ENCODE data around the gene PBRM1. TPM values are rescaled to one million over a fixed set of nuclear protein-coding genes. Genes with fewer than 3 reads are reported as not detected.

The PBRM1 gene
- total RNA-seq, 1 donor: 48.7 TPM

DNA sequence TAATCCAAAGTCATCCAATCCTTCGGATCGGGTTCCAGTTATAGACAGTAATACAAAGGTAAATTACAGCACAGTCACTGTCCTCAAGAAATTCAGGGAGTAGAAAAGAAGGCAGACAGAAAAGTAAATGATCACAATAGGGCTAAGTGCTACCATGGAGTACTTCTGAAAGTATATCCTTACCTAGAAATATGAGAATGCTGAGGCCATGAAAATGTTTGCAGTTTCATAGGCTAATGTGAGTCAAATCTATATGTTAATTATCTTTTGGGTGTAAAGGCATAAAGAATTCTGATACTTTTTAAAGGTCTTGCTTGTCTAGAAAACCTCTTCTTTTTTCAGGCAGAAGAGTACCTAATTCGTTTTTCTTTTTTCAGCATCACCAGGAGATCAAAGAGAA lies 29.8 kb downstream of the PBRM1 start:
- Histone ChIP-seq H3K9me3 (ENCODE audit: low read depth, low read length) (no peaks in the 10 kb centered on the region), H3K4me1 (ENCODE audit: insufficient read depth, low read length) (no peaks in the 10 kb centered on the region), H3K4me3 (ENCODE audit: low read length) (no peak overlapping the region), H3K27me3 (ENCODE audit: insufficient read depth, low read length) (no peaks in the 10 kb centered on the region)

DNA sequence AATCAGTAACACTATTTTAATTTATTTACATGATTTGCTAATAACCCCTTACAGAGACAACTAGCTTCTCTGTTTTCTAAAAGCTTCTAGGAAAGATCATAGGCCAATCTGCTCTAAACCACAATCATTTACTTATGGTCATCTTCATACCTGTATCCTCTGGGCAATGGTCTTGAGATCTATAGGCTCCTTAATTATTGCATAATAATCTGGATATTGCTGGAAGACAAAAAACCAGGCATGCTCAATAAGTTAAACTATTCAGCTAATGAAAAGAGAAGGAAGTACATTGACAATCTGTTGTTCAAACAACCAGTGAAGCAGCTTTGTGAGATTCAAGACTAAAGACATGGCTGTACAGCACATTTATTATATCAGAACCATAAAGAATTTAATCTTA lies 34.1 kb downstream of the PBRM1 start:
- Histone ChIP-seq H3K4me1 (ENCODE audit: insufficient read depth, low read length) (no peaks in the 10 kb centered on the region), H3K4me3 (ENCODE audit: low read length) (no peak overlapping the region), H3K27me3 (ENCODE audit: insufficient read depth, low read length) (no peaks in the 10 kb centered on the region), H3K9me3 (ENCODE audit: low read depth, low read length) (no peaks in the 10 kb centered on the region)

DNA sequence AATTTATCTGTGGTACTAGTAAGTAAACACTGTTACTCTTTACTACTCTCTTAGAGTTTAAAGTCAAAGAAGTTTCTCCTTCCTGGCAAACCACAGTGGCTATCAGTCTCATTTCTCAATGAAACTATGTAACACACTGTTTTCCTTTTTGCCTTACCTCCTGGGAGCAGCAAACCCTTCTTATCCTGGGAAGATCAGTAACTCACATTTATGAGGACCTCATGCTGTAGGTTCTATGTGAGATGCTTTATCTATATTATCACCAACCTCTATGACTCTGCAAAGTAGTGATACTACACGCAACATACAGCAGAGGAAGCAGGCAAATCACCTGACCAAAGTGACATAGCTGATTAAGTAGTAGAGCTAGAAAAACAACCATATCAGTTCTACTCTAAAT lies 35.3 kb downstream of the PBRM1 start:
- no peaks in the 10 kb centered on the region for H3K9me3 ChIP-seq (ENCODE audit: low read depth, low read length)
- no peaks in the 10 kb centered on the region for H3K4me1 ChIP-seq (ENCODE audit: insufficient read depth, low read length)
- no peak overlapping the region for H3K4me3 ChIP-seq (ENCODE audit: low read length)
- no peaks in the 10 kb centered on the region for H3K27me3 ChIP-seq (ENCODE audit: insufficient read depth, low read length)

DNA sequence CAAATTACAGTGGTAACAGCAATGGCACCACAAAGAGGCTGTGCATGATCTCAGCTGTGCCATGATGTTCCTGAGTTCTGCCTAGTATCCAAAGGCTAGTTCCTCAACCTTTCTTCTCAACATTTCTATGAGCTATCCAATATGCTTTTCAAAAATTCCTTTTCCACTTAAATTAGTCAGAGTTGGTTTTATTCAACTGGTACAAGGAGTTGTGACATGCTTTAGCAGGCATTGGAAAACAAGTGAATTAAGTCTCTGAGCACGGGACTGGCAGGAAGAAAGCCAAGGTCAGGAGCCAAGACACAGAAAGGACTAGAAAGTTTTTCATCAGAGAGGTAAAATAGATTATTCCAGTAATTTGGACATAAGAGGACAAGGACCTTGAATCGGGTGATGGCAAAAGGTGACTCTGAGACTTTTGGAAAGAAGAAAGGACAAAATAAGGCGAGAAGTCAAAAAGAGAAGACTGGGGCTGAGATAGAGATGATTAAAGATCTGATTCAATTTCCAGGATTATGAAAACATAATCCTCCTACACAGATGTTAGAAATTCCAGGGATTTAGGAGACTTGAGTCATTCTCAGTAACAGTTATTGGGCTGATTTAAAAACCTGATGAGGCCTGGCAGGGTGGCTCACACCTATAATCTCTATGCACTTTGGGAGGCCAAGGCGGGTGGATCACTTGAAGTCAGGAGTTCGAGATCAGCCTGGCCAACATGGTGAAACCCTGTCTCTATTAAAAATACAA lies 36.1 kb downstream of the PBRM1 start:
- Histone ChIP-seq H3K4me3 (ENCODE audit: low read length) (no peak overlapping the region), H3K9me3 (ENCODE audit: low read depth, low read length) (no peaks in the 10 kb centered on the region), H3K27me3 (ENCODE audit: insufficient read depth, low read length) (no peaks in the 10 kb centered on the region), H3K4me1 (ENCODE audit: insufficient read depth, low read length) (no peaks in the 10 kb centered on the region)

DNA sequence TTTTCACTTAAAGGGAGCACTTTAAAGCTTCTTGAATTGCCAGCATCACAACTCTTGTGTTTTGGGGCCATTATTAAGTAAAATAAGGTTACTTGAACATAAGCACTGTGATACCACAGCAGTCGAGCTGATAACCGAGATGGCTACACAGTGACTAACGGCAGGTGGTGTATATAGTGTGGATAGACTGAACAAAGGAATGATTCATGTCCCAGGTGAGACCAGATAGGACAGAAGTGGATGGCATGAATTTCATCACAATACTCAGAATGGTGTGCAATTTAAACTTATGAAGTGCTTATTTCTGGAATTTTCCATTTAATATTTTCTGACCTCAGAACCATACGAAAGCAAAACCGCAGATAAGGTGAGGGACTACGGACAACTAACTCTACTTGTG lies 40.2 kb downstream of the PBRM1 start:
- Histone ChIP-seq H3K4me3 (ENCODE audit: low read length) (no peak overlapping the region), H3K4me1 (ENCODE audit: insufficient read depth, low read length) (no peaks in the 10 kb centered on the region), H3K27me3 (ENCODE audit: insufficient read depth, low read length) (no peaks in the 10 kb centered on the region), H3K9me3 (ENCODE audit: low read depth, low read length) (no peaks in the 10 kb centered on the region)

DNA sequence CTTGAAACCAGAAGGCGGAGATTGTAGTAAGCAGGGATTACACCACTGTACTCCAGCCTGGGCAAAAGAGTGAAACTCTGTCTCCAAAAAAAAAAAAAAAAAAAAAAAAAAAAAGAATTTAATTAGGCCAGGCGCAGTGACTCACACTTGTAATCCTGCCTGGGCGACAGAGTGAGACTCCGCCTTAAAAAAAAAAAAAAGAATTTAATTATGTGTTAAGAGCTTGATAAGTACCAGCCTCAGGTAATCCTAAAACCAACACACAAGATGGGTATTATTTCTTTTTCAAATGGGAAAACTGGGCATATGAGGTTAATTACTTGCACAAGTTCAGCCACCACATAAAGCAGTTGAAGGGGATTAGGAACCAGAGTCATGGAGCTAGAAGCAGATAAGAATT lies 49.0 kb downstream of the PBRM1 start:
- Histone ChIP-seq H3K9me3 (ENCODE audit: low read depth, low read length) (no peaks in the 10 kb centered on the region), H3K27me3 (ENCODE audit: insufficient read depth, low read length) (no peaks in the 10 kb centered on the region), H3K4me3 (ENCODE audit: low read length) (no peak overlapping the region), H3K4me1 (ENCODE audit: insufficient read depth, low read length) (no peaks in the 10 kb centered on the region)

DNA sequence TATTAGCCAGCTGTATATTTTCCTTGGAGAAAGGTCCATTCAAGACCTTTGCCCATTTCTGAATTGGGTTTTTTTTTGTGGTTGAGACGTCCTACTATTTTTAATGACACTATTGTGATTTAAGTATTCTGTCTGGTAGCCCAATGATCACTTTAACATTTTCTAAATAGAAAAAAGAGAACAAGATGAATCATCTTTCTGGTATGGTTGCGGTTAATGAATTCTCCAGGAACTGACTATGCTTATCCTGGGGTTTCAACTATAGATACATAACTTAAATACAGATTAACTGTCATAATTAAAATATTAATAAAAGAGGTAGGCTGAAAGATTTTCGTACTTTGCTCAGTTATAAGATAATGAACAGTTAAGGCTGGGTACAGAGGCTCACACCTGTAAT lies 51.9 kb downstream of the PBRM1 start:
- no peaks in the 10 kb centered on the region for H3K4me1 ChIP-seq (ENCODE audit: insufficient read depth, low read length)
- H3K9me3 ChIP-seq (ENCODE audit: low read depth, low read length): no peaks in the 10 kb centered on the region
- no peak overlapping the region for H3K4me3 ChIP-seq (ENCODE audit: low read length)
- no peaks in the 10 kb centered on the region for H3K27me3 ChIP-seq (ENCODE audit: insufficient read depth, low read length)

DNA sequence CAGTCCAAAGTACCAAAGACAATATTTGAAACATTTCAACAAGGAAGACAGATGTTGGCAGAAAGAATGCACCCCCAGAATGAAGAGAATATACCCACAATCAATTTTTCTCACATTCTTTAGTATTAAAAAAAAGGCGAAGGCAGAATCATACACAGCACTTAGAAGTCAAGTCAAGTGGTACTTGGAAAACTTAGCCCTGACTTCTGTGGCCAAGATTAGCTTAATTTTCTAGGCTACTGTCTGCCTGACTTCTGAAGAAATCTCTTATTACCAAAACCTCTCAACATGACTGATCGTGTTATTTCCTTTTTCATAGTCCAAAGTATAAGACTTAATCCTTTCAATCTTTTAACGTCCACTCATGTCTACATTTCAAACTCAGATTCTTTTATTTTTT lies 60.7 kb downstream of the PBRM1 start:
- no peaks in the 10 kb centered on the region for H3K9me3 ChIP-seq (ENCODE audit: low read depth, low read length)
- no peaks in the 10 kb centered on the region for H3K4me1 ChIP-seq (ENCODE audit: insufficient read depth, low read length)
- H3K27me3 ChIP-seq (ENCODE audit: insufficient read depth, low read length): no peaks in the 10 kb centered on the region
- no peak overlapping the region for H3K4me3 ChIP-seq (ENCODE audit: low read length)

DNA sequence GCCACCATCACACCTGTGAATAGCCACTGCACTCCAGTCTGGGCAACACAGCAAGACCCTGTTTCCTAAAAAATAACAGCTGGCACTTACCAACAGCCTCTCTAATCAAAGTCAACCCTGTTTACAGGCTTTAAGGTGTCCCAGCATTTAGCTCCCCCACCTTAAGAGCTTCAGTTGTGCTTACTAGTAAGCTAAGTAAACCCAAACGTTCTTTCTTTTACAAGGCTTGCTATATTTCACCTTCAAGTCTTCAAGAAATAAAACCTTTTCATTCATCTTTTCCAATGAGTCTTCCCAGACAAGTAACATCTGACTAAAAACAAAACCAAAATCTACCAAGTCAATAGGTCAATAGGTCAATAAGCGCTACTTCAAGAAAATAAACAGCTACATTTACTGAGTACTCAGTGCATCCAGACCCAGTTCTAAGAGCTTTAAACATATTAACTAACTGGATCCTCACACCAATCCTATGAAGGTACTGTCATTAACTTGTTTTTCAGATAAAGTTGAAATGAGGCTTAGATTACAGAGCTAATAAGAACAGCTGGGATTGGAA lies 62.4 kb downstream of the PBRM1 start:
- Histone ChIP-seq H3K4me3 (ENCODE audit: low read length) (no peak overlapping the region), H3K27me3 (ENCODE audit: insufficient read depth, low read length) (no peaks in the 10 kb centered on the region), H3K4me1 (ENCODE audit: insufficient read depth, low read length) (no peaks in the 10 kb centered on the region), H3K9me3 (ENCODE audit: low read depth, low read length) (no peaks in the 10 kb centered on the region)

DNA sequence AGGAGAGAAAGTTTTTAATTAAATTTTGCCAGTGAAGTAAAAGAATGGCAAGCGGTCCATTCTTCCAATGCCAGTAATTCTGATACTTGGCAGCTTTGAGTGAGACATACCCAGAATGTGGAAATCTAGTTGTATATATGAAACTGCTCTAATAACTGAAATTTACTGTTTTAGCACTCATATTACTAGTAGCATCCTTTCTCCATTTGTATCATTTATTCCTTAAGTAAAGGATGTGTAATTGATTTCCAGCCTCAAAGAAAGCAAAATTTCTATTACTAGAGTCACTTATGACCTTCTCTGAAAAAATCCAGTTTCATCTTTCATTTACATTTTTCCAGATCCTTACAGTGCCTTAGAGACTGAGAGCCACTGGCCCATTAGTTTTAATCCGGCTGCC lies 65.1 kb downstream of the PBRM1 start:
- Histone ChIP-seq H3K4me1 (ENCODE audit: insufficient read depth, low read length) (no peaks in the 10 kb centered on the region), H3K27me3 (ENCODE audit: insufficient read depth, low read length) (no peaks in the 10 kb centered on the region), H3K4me3 (ENCODE audit: low read length) (no peak overlapping the region), H3K9me3 (ENCODE audit: low read depth, low read length) (no peaks in the 10 kb centered on the region)

DNA sequence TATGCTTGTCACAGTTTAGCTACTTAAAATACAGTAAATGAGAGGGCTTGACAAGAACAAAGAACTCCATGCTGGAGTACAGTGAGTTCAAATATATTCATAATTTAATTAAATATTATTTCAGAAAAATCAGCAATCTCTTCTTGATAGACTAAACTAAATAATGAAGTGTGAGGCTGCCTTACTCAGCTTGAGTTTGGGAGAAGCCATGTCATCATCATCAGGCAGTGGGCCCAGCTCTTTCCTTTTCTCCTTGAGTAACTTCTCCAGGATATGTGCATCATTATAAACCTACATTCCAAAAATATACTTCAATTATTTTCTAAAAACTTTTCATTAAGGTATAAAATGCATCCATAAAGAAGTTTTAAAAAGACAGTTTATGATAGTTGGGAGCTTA lies 70.5 kb downstream of the PBRM1 start:
- no peak overlapping the region for H3K4me3 ChIP-seq (ENCODE audit: low read length)
- H3K9me3 ChIP-seq (ENCODE audit: low read depth, low read length): no peaks in the 10 kb centered on the region
- H3K27me3 ChIP-seq (ENCODE audit: insufficient read depth, low read length): no peaks in the 10 kb centered on the region
- no peaks in the 10 kb centered on the region for H3K4me1 ChIP-seq (ENCODE audit: insufficient read depth, low read length)

DNA sequence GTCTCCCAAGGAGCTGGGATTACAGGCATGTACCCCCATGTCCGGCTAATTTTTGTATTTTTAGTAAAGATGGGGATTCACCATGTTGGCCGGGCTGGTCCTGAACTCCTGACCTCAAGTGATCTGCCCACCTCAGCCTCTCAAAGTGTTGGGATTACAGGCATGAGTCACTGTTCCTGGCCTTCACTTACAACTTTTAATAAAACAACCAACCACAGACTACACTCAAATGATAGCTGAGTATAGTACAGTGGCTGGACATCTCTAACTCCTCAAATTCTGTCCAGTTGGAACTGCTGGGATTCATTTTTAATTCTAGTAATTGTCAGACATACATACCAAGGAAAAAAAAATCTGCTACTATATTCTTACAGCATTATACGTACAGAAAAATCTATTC lies 71.0 kb downstream of the PBRM1 start:
- H3K9me3 ChIP-seq (ENCODE audit: low read depth, low read length): no peaks in the 10 kb centered on the region
- H3K4me1 ChIP-seq (ENCODE audit: insufficient read depth, low read length): no peaks in the 10 kb centered on the region
- no peak overlapping the region for H3K4me3 ChIP-seq (ENCODE audit: low read length)
- H3K27me3 ChIP-seq (ENCODE audit: insufficient read depth, low read length): no peaks in the 10 kb centered on the region

DNA sequence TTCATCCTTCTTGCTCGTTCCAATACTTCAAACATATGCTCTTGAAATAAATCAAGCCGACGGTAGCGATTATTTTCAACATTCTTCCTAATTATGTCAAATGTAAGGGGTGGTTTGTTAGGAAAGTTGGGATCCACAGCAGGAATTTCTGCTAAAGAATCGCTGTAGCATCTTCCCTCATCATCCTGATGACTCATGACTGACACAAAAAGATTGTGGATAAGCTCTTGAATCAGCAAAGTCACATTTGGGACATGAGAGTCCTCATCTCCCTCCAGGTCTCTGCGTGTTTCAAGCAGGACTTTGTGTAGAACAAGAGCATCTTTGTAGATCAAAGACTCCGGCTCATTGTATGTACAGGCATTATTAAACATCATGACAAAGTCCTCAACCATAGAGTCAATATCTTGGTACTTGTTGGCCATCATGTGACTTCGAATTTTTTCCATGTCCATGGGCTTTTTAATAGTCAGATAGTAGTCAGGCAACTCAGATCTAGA lies 76.3 kb downstream of the PBRM1 start:
- Histone ChIP-seq H3K4me3 (ENCODE audit: low read length) (no peak overlapping the region), H3K27me3 (ENCODE audit: insufficient read depth, low read length) (no peaks in the 10 kb centered on the region), H3K9me3 (ENCODE audit: low read depth, low read length) (no peaks in the 10 kb centered on the region), H3K4me1 (ENCODE audit: insufficient read depth, low read length) (no peaks in the 10 kb centered on the region)

DNA sequence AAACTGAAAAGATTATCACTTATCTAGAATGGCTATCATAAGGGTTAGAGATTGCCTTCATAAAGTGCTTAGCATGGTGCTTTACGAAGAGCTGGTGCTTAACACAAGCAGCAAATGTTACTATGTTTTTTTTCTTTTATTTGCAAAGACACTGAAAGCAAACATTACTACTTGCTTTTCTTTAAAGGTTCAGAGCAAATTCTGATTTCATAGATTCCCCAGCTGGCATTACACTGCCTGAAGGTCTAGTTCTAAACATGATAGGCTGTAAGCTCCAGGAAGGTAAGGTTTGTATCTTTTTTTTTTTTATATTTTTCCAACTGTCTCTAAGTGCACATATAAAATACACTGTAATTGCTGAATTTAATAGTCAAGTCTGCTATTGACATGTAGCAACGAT lies 77.4 kb downstream of the PBRM1 start:
- Histone ChIP-seq H3K4me1 (ENCODE audit: insufficient read depth, low read length) (no peaks in the 10 kb centered on the region), H3K27me3 (ENCODE audit: insufficient read depth, low read length) (no peaks in the 10 kb centered on the region), H3K4me3 (ENCODE audit: low read length) (no peak overlapping the region), H3K9me3 (ENCODE audit: low read depth, low read length) (no peaks in the 10 kb centered on the region)

DNA sequence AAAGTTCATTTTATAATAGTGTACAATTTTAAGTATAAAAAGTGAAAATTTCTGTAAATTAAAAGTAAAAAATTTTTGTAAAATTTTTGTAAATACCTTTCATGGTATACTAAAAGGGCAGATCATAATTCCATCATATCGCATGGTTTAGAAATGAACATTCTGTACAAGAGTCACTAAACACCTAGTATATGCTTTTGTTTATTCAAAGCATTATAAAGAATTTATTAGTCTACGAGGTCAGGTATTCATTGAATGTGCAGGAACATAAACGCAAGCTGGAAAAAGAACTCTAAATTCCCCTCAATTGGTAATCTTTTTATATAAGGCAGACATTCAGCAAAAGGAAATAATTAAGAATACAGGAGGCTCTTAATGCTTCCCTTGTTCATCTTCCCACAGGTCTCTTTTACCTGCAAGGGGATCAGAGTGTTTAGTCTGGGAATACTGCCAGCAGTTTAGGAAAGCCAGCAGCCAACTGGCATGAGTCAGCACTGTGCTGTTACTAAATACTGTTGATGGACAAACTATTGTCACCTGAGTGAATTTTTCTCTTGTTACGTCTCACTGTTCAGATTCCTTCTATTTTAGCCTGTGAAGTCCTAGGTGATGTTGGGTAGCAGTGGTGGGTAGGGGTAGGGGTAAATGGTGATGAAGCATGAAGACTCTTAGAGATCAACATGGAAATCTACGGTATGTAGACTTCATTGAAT lies 79.2 kb downstream of the PBRM1 start:
- no peaks in the 10 kb centered on the region for H3K27me3 ChIP-seq (ENCODE audit: insufficient read depth, low read length)
- no peaks in the 10 kb centered on the region for H3K4me1 ChIP-seq (ENCODE audit: insufficient read depth, low read length)
- H3K4me3 ChIP-seq (ENCODE audit: low read length): no peak overlapping the region
- no peaks in the 10 kb centered on the region for H3K9me3 ChIP-seq (ENCODE audit: low read depth, low read length)
